H1 (cell line): Measurements from ENCODE around the gene CDYL. TPM values are rescaled to one million over a fixed set of nuclear protein-coding genes. Genes with fewer than 3 reads are reported as not detected.

Experiments used
- CTCF ChIA-PET: fragments of 300-600 bp; sonication (Branson Sonifier 250); formaldehyde crosslinking; loops from one replicate; lab custom pipeline; 2021; ENCODE audit not compliant: partially characterized antibody; lab: Charles Lee
- POLR2A ChIA-PET: fragments of 300-600 bp; sonication (Branson Sonifier 250); formaldehyde crosslinking; loops from one replicate; lab custom pipeline; 2021; ENCODE audit warnings: inconsistent platforms; ENCODE audit not compliant: partially characterized antibody; lab: Charles Lee
- DNase-seq, 2 experiments: peaks; one replicate each; pipeline versions ENCODE4 v3.0.0 to v3.0.0-alpha.2; 2010 to 2022; ENCODE audit warnings: low spot score in 2 of 2, low read depth in 1 of 2, mixed read lengths in 1 of 2
- FAIRE-seq: peaks from 2 replicates; lab custom pipeline; 2011; peaks lifted over from hg19 to GRCh38; lab: Jason Lieb, UNC
- H2AFZ ChIP-seq: 2 replicates; pipeline ENCODE4 v1.8.1; 2012; ENCODE audit warnings: low read length, inconsistent platforms
- H2AK5ac ChIP-seq: 2 replicates; pipeline ENCODE4 v1.6.1; 2013; ENCODE audit warnings: low read depth, low read length
- H2BK120ac ChIP-seq: replicated peaks from 2 replicates; pipeline ENCODE3; 2013; ENCODE audit warnings: low read depth, low read length, inconsistent platforms
- H2BK12ac ChIP-seq: 2 replicates; pipeline ENCODE4 v1.6.1; 2013; ENCODE audit warnings: low read depth, low read length
- H2BK15ac ChIP-seq: 2 replicates; pipeline ENCODE4 v1.6.1; 2013; ENCODE audit warnings: low read length
- H2BK20ac ChIP-seq: 2 replicates; pipeline ENCODE4 v1.6.1; 2013; ENCODE audit warnings: low read length
- H2BK5ac ChIP-seq: 2 replicates; pipeline ENCODE4 v1.6.1; 2013; ENCODE audit warnings: low read depth, low read length
- H3K14ac ChIP-seq: 2 replicates; pipeline ENCODE4 v1.6.1; 2013; ENCODE audit warnings: inconsistent platforms; ENCODE audit not compliant: insufficient read length
- H3K18ac ChIP-seq: 2 replicates; pipeline ENCODE4 v1.6.1; 2013; ENCODE audit warnings: low read length; ENCODE audit errors: extremely low read depth
- H3K23ac ChIP-seq: 2 replicates; pipeline ENCODE4 v1.6.1; 2013; ENCODE audit warnings: inconsistent platforms; ENCODE audit not compliant: insufficient read length
- H3K23me2 ChIP-seq: 2 replicates; pipeline ENCODE4 v1.6.1; 2013; ENCODE audit warnings: low read depth, low read length
- H3K27ac ChIP-seq: 2 replicates; pipeline ENCODE4 v1.6.1; 2011; ENCODE audit warnings: low read depth, low read length, inconsistent platforms
- H3K27me3 ChIP-seq, 4 experiments: replicated peaks in 1 of 4; 1 replicate in 1 of 4; 2 replicates in 3 of 4; pipeline versions ENCODE4 v1.6.1 to v1.8.1; 2011 to 2013; ENCODE audit warnings: low read length in 3 of 4, mild to moderate bottlenecking in 3 of 4, inconsistent platforms in 2 of 4, mixed read lengths in 2 of 4, moderate library complexity in 1 of 4; ENCODE audit not compliant: control insufficient read depth in 3 of 4, insufficient read depth in 3 of 4; ENCODE audit errors: extremely low read depth in 1 of 4
- H3K36me3 ChIP-seq, 4 experiments: 2 replicates each; pipeline versions ENCODE4 v1.6.1 to v1.8.1; 2011 to 2013; ENCODE audit warnings: mild to moderate bottlenecking in 4 of 4, low read length in 3 of 4, moderate library complexity in 2 of 4, control low read depth in 1 of 4, inconsistent platforms in 1 of 4; ENCODE audit not compliant: insufficient read depth in 4 of 4, control insufficient read depth in 2 of 4
- H3K4ac ChIP-seq: replicated peaks from 2 replicates; pipeline ENCODE3; 2013; ENCODE audit warnings: low read length, low read depth, mixed read lengths, inconsistent platforms; ENCODE audit not compliant: insufficient read length
- H3K4me1 ChIP-seq, 4 experiments: replicated peaks in 1 of 4; 1 replicate in 1 of 4; 2 replicates in 3 of 4; pipeline versions ENCODE4 v1.6.1 to v1.8.1; 2011 to 2013; ENCODE audit warnings: low read length in 3 of 4, inconsistent platforms in 2 of 4, mixed read lengths in 1 of 4; ENCODE audit not compliant: insufficient read depth in 4 of 4, control insufficient read depth in 3 of 4
- H3K4me2 ChIP-seq, 2 experiments: 2 replicates each; pipeline versions ENCODE4 v1.6.1 to v1.8.1; 2011 to 2013; ENCODE audit warnings: low read depth in 2 of 2, low read length in 2 of 2, control low read depth in 1 of 2, inconsistent platforms in 1 of 2, mild to moderate bottlenecking in 1 of 2; ENCODE audit not compliant: insufficient read depth in 1 of 2
- H3K4me3 ChIP-seq, 4 experiments: fragments of 200-600, 300-600 bp in 1 of 4; sonication (generic), shearing (Covaris generic), sonication (Bioruptor Twin) in 1 of 4; 2 replicates each; pipeline versions ENCODE4 v1.5.1 to v1.8.1; 2011 to 2016; ENCODE audit warnings: low read length in 4 of 4, low read depth in 3 of 4, control low read depth in 2 of 4, inconsistent platforms in 2 of 4, mild to moderate bottlenecking in 2 of 4, mixed read lengths in 1 of 4, moderate library complexity in 1 of 4; ENCODE audit not compliant: insufficient read depth in 2 of 4; ENCODE audit errors: extremely low read depth in 1 of 4
- H3K56ac ChIP-seq: replicated peaks from 2 replicates; pipeline ENCODE3; 2013; ENCODE audit warnings: low read depth, mild to moderate bottlenecking, mixed read lengths, low read length, inconsistent platforms; ENCODE audit not compliant: insufficient read length
- H3K79me1 ChIP-seq: 2 replicates; pipeline ENCODE4 v1.6.1; 2013; ENCODE audit warnings: low read depth, low read length, control low read depth
- H3K79me2 ChIP-seq, 2 experiments: 2 replicates each; pipeline versions ENCODE4 v1.6.1 to v1.8.1; 2012 to 2013; ENCODE audit warnings: low read length in 2 of 2, mild to moderate bottlenecking in 2 of 2, inconsistent platforms in 1 of 2; ENCODE audit not compliant: insufficient read depth in 2 of 2, control insufficient read depth in 1 of 2
- H3K9ac ChIP-seq, 4 experiments: replicated peaks in 1 of 4; 1 replicate in 1 of 4; 2 replicates in 3 of 4; pipeline versions ENCODE4 v1.6.1 to v1.8.1; 2011 to 2013; ENCODE audit warnings: low read depth in 3 of 4, low read length in 3 of 4, control low read depth in 2 of 4, mild to moderate bottlenecking in 2 of 4, moderate library complexity in 2 of 4, inconsistent platforms in 1 of 4; ENCODE audit errors: extremely low read depth in 1 of 4
- H3K9me3 ChIP-seq, 2 experiments: 2 replicates each; pipeline versions ENCODE4 v1.6.1 to v1.8.1; 2012 to 2013; ENCODE audit warnings: mild to moderate bottlenecking in 2 of 2, moderate library complexity in 2 of 2, control low read depth in 1 of 2, inconsistent platforms in 1 of 2, low read depth in 1 of 2, low read length in 1 of 2, mixed read lengths in 1 of 2; ENCODE audit not compliant: insufficient read depth in 2 of 2
- H4K20me1 ChIP-seq, 2 experiments: replicated peaks in 1 of 2; 2 replicates each; pipeline versions ENCODE3 to v1.8.1; 2011 to 2013; ENCODE audit warnings: inconsistent platforms in 2 of 2, low read length in 2 of 2, mild to moderate bottlenecking in 1 of 2; ENCODE audit not compliant: insufficient read depth in 2 of 2, control insufficient read depth in 1 of 2
- H4K5ac ChIP-seq: 2 replicates; pipeline ENCODE4 v1.6.1; 2013; ENCODE audit warnings: low read length, low read depth, mixed read lengths, inconsistent platforms; ENCODE audit not compliant: insufficient read length
- H4K8ac ChIP-seq: 2 replicates; pipeline ENCODE4 v1.8.0; 2013; ENCODE audit warnings: mild to moderate bottlenecking, moderate library complexity, low read length, inconsistent platforms; ENCODE audit not compliant: insufficient read depth; ENCODE audit errors: extremely low read depth
- H4K91ac ChIP-seq: replicated peaks from 2 replicates; pipeline ENCODE3; 2013; ENCODE audit warnings: low read length, mixed read lengths, inconsistent platforms; ENCODE audit not compliant: insufficient read length
- CREB1 ChIP-seq: IDR thresholded peaks from 2 replicates; pipeline ENCODE4 v1.6.1; 2012; ENCODE audit warnings: inconsistent platforms
- PHF8 ChIP-seq: fragments of 200-600 bp; sonication (generic); conservative IDR thresholded peaks from 2 replicates; pipeline ENCODE4 v1.7.1; 2012; ENCODE audit warnings: low read depth, mild to moderate bottlenecking, inconsistent platforms, low read length, moderate library complexity
- RBBP5 ChIP-seq: IDR thresholded peaks from 2 replicates; pipeline ENCODE4 v1.7.1; 2012; ENCODE audit warnings: low read depth, mild to moderate bottlenecking, inconsistent platforms, low read length, moderate library complexity, borderline replicate concordance
- SP1 ChIP-seq: IDR thresholded peaks from 2 replicates; pipeline ENCODE4 v1.6.1; 2011; ENCODE audit warnings: low read depth, low read length
- TEAD4 ChIP-seq: IDR thresholded peaks from 2 replicates; pipeline ENCODE4 v1.6.1; 2012; ENCODE audit warnings: low read depth, low read length, inconsistent platforms, mixed read lengths
- YY1 ChIP-seq: IDR thresholded peaks from 2 replicates; pipeline ENCODE4 v1.6.1; 2011; ENCODE audit warnings: low read depth, mild to moderate bottlenecking, low read length
- WGBS, 2 experiments: shearing (Covaris generic) in 1 of 2; methylation state at CpG; one replicate each; pipeline versions ENCODE4 v1.1.6 to v1.1.7; 2013 to 2015; ENCODE audit warnings: low lambda C conversion rate in 2 of 2, mixed read lengths in 2 of 2, inconsistent platforms in 1 of 2, low coverage in 1 of 2, missing lambda C conversion rate in 1 of 2; ENCODE audit not compliant: insufficient replicate concordance in 2 of 2, insufficient coverage in 1 of 2, insufficient read length in 1 of 2; ENCODE audit errors: extremely low coverage in 1 of 2, missing lambda C conversion rate in 1 of 2; 5-methylcytosine and 5-hydroxymethylcytosine counted together
- polyA plus RNA-seq, 7 experiments: library from polyadenylated mRNA; depleted of rRNA in 3 of 7; stranded (reverse) in 5 of 7; unstranded in 2 of 7; fragments of >200 nt in 5 of 7; fragments of 200-250 nt in 2 of 7; gene quantifications; 1 replicate in 5 of 7; 2 replicates in 1 of 7; 4 replicates in 1 of 7; pipeline versions ENCODE4 v1.2.1 to v1.2.3, GENCODE V29; 2011 to 2013; ENCODE audit warnings: missing spikeins in 2 of 7, mixed read lengths in 2 of 7
- total RNA-seq: library from RNA; stranded (reverse); fragmentation: NEBNext Ultra II Directional; extraction: Animal tissue kit (Norgen Biotek cat#: 25700); gene quantifications from 2 replicates; pipeline ENCODE4 v1.2.1, GENCODE V29; 2021

CDYL gene
- total and polyA plus RNA-seq, 2 of the 8 experiments (the other 6 are each of a cell fraction or from before 2014, with no cell fraction given), result 56.4 to 119 TPM

- H3K79me1 ChIP-seq, result peaks cover 29% of the 10 kb centered on the region
- no peak for DNase-seq
Observed at GRCh38 chr6:4905826-4906225, 129.6 kb downstream of the CDYL start.

More at GRCh38 chr6:4905826-4906225, 129.6 kb downstream of the CDYL start:
- Histone ChIP-seq H3K18ac (no peak overlapping the region), H3K27me3 (no peaks in the 10 kb centered on the region), H3K23me2 (no peaks in the 10 kb centered on the region), H3K36me3 (peaks cover 0 to 12% (median 0%) of the 10 kb centered on the region in 4 experiments; a peak in 3 of 8 replicates), H2AK5ac (no peak overlapping the region), H2AFZ (no peak overlapping the region), H4K5ac (no peak overlapping the region), H3K4me2 (no peak overlapping the region), H3K56ac (no peak overlapping the region), H4K20me1 (peaks cover 25 to 29% of the 10 kb centered on the region in 2 experiments), H3K23ac (no peak overlapping the region), H2BK5ac (no peak overlapping the region), H4K91ac (no peak overlapping the region), H2BK12ac (no peak overlapping the region), H3K27ac (no peak overlapping the region), H2BK20ac (no peak overlapping the region), H3K4ac (no peak overlapping the region), H3K4me3 (no peak overlapping the region), H3K9ac (no peak overlapping the region), H3K14ac (no peak overlapping the region), H2BK120ac (no peak overlapping the region), H3K9me3 (no peaks in the 10 kb centered on the region), H2BK15ac (no peak overlapping the region), H3K4me1 (peaks cover 0 to 15% (median 9%) of the 10 kb centered on the region in 4 experiments), H3K79me2 (peaks cover 10 to 96% of the 10 kb centered on the region in 2 experiments; a peak in 3 of 4 replicates), H4K8ac (no peak overlapping the region)
- 88% methylated on average over 3 of the region's 3 CpGs; no CpG with 5 or more reads in 1 of the 2 experiments for WGBS, 2 experiments
- ChIA-PET CTCF (interaction anchor here (0.7 to 2.3 kb wide), 3 partner anchors 19 to 115 kb away, joined by 3 to 10 read pairs (median 3); no protein-coding TSS in a partner anchor), POLR2A (no interaction called here)
- FAIRE-seq, result no peak
- TF ChIP-seq PHF8, result no peak
- no peak for TF ChIP-seq CREB1
- TF ChIP-seq YY1, result no peak
- no peak for TF ChIP-seq SP1
- TF ChIP-seq TEAD4, result no peak
- TF ChIP-seq RBBP5, result no peak
